ACC112 (cell line): ENCODE results near the gene IL1RAPL1.

ENCODE experiments used
- H2AFZ ChIP-seq: fragments of 200-600 bp; sonication (generic); one replicate; pipeline ENCODE4 v1.6.0; 2017; ENCODE audit warnings: antibody characterized with exemption, low read length; ENCODE audit not compliant: unreplicated experiment
- H3K27ac ChIP-seq: fragments of 200-600 bp; sonication (generic); 2 replicates; pipeline ENCODE4 v1.5.1; 2014; ENCODE audit warnings: low read depth, mild to moderate bottlenecking, antibody characterized with exemption, low read length, moderate library complexity
- H3K27me3 ChIP-seq: fragments of 200-600 bp; sonication (generic); 2 replicates; pipeline ENCODE4 v1.6.1; 2014; ENCODE audit warnings: mild to moderate bottlenecking, antibody characterized with exemption, low read length, moderate library complexity, mixed read lengths; ENCODE audit not compliant: insufficient read depth
- H3K36me3 ChIP-seq: fragments of 200-600 bp; sonication (generic); 2 replicates; pipeline ENCODE4 v1.6.1; 2016; ENCODE audit warnings: mild to moderate bottlenecking, antibody characterized with exemption, low read length, moderate library complexity, mixed read lengths; ENCODE audit not compliant: insufficient read depth
- H3K4me1 ChIP-seq: fragments of 200-600 bp; sonication (generic); one replicate; pipeline ENCODE4 v1.6.1; 2016; ENCODE audit warnings: low read length, mixed read lengths; ENCODE audit not compliant: insufficient read depth, unreplicated experiment, control insufficient read depth
- H3K4me3 ChIP-seq: fragments of 200-600 bp; sonication (generic); 2 replicates; pipeline ENCODE4 v1.5.1; 2014; ENCODE audit warnings: mild to moderate bottlenecking, low read depth, low read length
- H3K79me2 ChIP-seq: fragments of 200-600 bp; sonication (generic); one replicate; pipeline ENCODE4 v1.6.0; 2016; ENCODE audit warnings: low read length; ENCODE audit not compliant: control insufficient read depth, unreplicated experiment, insufficient read depth

IL1RAPL1 gene

DNA sequence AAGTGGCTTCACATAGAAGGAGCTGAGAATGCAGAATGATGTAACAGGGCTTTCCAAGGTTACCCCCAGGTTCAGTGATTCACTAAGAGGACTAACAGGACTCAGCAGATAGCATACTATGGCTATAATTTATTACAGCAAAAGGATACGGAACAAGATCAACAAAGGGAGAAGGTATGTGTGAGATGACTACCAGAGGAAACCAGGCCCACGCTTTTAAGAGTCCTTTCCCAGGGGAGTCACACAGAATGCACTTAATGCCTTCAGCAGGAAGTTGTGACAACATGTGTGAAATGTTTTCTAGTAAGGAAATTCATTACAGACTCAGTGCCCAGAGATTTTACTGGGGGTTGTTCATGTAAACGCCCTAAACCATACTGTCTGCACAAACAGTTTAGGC, 1254.5 kb downstream of the IL1RAPL1 start:
- Histone ChIP-seq H3K4me1 (no peaks in the 10 kb centered on the region), H2AFZ (peak overlapping the region; percentile 12), H3K4me3 (no peak overlapping the region), H3K79me2 (no peaks in the 10 kb centered on the region), H3K27me3 (no peaks in the 10 kb centered on the region), H3K27ac (no peak overlapping the region), H3K36me3 (no peaks in the 10 kb centered on the region)

DNA sequence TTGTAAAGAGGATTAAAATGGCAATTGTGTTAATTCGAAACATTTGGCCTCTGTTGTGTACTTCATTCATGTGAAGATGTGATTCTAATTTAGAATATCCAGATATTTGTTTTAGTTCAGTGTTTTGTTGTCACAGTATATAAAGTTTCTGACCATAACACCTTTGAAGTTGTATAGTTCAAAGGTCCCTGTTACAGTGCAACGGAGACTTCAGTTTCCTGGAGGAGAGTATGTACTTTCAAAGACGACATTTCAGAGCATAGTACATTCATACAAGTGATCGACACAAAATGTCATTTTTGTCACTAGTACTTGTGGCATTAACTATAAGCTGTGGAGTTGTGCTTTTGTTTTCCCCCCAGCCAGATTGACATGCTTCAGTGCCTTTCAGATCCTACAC, 1255.3 kb downstream of the IL1RAPL1 start:
- Histone ChIP-seq H3K27me3 (no peaks in the 10 kb centered on the region), H3K27ac (no peak overlapping the region), H3K4me1 (no peaks in the 10 kb centered on the region), H3K4me3 (no peak overlapping the region), H3K36me3 (no peaks in the 10 kb centered on the region), H2AFZ (peak overlapping the region; percentile 10), H3K79me2 (no peaks in the 10 kb centered on the region)

GRCh38 chrX:29851857-29852605, 1264.8 kb downstream of the IL1RAPL1 start:
- H3K79me2 ChIP-seq: no peaks in the 10 kb centered on the region
- no peak overlapping the region for H2AFZ ChIP-seq

DNA sequence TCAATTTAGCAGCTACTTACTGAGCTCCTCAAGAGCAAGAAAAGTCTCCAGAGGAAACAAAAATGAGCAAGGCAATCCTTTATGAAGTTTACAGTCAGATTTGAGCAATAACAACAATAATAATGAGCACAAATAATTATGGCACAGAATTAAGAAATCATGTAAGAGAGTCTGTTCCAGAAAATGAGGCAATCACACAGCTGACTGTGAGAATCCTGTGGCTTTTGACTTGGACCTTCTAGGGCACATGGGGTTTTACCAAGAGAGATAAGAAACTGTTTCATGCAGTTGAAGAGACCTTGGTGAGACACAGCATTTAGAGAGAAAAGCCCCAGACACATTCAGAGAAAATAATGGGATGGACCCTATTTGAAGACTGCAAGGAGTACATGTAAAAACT, 1265.5 kb downstream of the IL1RAPL1 start:
- H3K27me3 ChIP-seq: no peaks in the 10 kb centered on the region
- no peak overlapping the region for H3K4me3 ChIP-seq
- H3K27ac ChIP-seq: no peak overlapping the region
- no peak overlapping the region for H2AFZ ChIP-seq
- no peaks in the 10 kb centered on the region for H3K36me3 ChIP-seq
- no peaks in the 10 kb centered on the region for H3K79me2 ChIP-seq
- no peaks in the 10 kb centered on the region for H3K4me1 ChIP-seq

More at GRCh38 chrX:29851857-29852605, 1264.8 kb downstream of the IL1RAPL1 start:
- H3K27me3 ChIP-seq: no peaks in the 10 kb centered on the region
- no peak overlapping the region for H3K27ac ChIP-seq
- H3K36me3 ChIP-seq: no peaks in the 10 kb centered on the region
- no peak overlapping the region for H3K4me3 ChIP-seq
- no peaks in the 10 kb centered on the region for H3K4me1 ChIP-seq

DNA sequence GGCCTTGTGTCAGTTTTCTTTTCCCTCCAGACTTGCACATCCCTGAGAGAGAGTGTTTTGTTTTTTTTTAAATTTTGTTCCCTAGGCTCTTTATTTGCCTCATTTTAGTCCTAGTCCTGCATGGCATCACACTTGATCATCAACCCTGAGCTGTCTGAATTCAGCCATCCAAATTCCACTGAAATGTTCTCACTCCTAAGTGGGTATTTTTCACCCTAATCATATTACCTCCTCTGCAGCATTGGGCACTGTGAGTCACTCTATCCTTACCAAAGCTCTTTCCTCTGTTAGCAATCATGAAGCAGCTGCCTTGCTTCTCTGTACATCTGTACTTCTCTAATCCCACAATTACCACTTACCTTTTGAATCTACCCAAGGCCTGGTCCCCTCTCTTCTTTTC, 1271.5 kb downstream of the IL1RAPL1 start:
- Histone ChIP-seq H3K4me3 (no peak overlapping the region), H3K4me1 (peaks cover 2% of the 10 kb centered on the region), H3K79me2 (no peaks in the 10 kb centered on the region), H2AFZ (no peak overlapping the region), H3K27me3 (no peaks in the 10 kb centered on the region), H3K27ac (no peak overlapping the region), H3K36me3 (no peaks in the 10 kb centered on the region)

DNA sequence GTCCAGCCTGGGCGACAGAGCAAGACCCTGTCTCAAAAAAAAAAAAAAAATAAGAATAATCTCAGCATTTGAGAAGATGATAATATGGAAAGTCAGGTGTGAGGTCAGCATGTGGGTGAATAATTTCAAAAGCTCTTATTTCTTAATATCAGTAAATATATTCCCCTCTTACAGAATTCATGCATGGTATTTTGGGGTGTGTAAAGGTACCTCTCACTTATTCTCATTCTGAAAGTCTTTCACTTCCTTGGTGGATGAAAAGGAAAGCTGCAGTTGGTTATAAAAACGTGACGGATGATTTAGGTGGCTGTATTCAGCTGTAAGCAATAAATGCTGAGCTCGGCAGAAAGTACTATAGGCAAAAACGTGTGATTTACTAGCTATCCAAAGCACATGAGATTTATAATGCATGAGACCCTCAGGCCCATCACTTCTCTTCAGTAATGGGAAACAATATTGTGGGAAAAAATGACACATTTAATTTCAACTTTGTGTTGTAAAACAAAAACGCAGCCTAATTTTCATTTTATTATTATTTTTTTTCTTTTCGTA, 1275.0 kb downstream of the IL1RAPL1 start:
- Histone ChIP-seq H3K27ac (no peak overlapping the region), H3K79me2 (no peaks in the 10 kb centered on the region)

DNA sequence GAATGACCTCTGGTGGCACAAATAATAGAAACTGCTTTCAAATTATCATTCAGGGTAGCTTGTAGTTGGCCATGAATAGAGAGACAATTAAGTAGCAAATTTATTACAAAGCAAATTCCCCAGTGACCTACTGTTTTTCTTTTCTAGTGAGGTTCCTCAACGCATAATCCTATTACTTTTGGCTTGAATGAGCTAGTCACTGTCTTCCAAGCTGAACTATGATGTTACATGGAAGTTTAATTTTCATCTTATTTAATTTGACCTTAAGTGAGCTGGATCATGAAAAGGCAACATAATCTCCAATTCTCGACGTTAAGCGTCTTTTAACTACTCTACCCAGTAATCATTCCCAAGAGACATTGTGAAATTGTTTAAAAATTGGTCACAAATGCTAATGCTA, 1280.7 kb downstream of the IL1RAPL1 start:
- no peaks in the 10 kb centered on the region for H3K36me3 ChIP-seq

More for the DNA sequence above, 1275.0 kb downstream of the IL1RAPL1 start:
- Histone ChIP-seq H3K4me1 (peaks cover 2% of the 10 kb centered on the region), H3K4me3 (no peak overlapping the region), H2AFZ (no peak overlapping the region), H3K36me3 (no peaks in the 10 kb centered on the region), H3K27me3 (no peaks in the 10 kb centered on the region)

DNA sequence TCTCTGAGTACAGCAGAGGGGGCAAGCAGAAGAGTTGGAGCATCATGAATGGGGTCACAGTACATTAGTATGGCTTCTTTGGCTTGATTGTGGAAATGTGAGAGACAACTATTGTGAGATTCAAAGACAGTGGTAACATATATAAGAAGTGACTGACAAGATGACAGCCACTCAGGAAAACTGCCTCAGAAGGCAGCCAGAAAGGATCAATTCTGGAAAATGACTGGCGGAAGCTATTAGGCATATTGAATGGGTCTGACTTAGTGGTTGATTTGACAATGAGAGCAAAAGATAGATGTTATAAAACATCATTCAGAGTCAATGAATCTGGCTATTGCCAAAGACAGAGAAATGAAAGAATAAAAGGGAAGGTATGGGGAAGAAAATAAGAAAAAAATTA, 1282.6 kb downstream of the IL1RAPL1 start:
- Histone ChIP-seq H3K79me2 (no peaks in the 10 kb centered on the region), H3K36me3 (no peaks in the 10 kb centered on the region)

More for the DNA sequence above, 1280.7 kb downstream of the IL1RAPL1 start:
- Histone ChIP-seq H3K27ac (no peak overlapping the region), H3K79me2 (no peaks in the 10 kb centered on the region), H3K4me3 (no peak overlapping the region), H2AFZ (no peak overlapping the region), H3K27me3 (no peaks in the 10 kb centered on the region), H3K4me1 (no peaks in the 10 kb centered on the region)

DNA sequence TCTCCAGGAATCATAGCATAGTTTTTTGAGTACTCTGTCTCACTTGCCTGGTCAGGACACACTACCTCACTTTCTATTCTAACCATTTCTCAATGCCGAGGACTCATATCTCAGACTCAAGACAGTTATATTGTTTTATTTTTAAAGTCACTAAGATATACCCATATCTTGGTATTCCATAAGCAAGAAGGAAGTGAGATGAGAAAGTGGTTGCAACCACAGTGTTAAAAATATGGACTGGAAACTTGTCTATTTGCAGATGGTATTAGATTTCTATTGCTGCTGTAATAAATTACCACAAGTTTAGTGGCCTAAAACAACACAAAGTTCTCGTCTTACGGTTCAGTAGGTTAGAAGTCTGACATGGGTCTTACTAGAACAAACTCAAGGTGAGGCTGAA, 1283.4 kb downstream of the IL1RAPL1 start:
- Histone ChIP-seq H3K36me3 (no peaks in the 10 kb centered on the region), H3K27ac (no peak overlapping the region), H2AFZ (no peak overlapping the region), H3K79me2 (no peaks in the 10 kb centered on the region), H3K4me3 (no peak overlapping the region), H3K27me3 (no peaks in the 10 kb centered on the region), H3K4me1 (no peaks in the 10 kb centered on the region)

More for the DNA sequence above, 1282.6 kb downstream of the IL1RAPL1 start:
- H2AFZ ChIP-seq: no peak overlapping the region
- H3K27me3 ChIP-seq: no peaks in the 10 kb centered on the region
- H3K27ac ChIP-seq: no peak overlapping the region
- no peak overlapping the region for H3K4me3 ChIP-seq
- no peaks in the 10 kb centered on the region for H3K4me1 ChIP-seq

- no peaks in the 10 kb centered on the region for H3K36me3 ChIP-seq
- no peaks in the 10 kb centered on the region for H3K4me1 ChIP-seq
- H3K79me2 ChIP-seq: no peaks in the 10 kb centered on the region
- no peak overlapping the region for H3K27ac ChIP-seq
- no peak overlapping the region for H3K4me3 ChIP-seq
- H2AFZ ChIP-seq: no peak overlapping the region
- H3K27me3 ChIP-seq: no peaks in the 10 kb centered on the region
Measured at GRCh38 chrX:29872831-29873230, 1285.6 kb downstream of the IL1RAPL1 start.

DNA sequence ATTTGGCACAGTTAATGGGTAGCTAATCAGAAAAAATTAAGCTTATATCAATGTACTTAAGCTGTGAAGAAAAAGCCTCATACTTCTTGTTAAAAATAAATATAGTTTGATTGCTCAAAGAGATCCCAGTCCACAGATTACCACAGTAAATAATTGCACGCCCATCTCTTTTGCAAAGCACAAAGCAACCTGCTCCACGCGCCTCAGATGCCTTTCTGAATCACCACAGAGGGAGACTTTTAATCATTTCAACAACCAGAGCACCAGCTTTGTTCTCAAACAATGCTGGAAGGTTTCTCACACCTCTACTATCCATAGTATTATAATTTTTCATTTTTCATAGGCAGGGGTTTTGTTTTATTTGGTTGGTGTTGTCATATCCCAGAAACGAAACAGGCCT, 1289.5 kb downstream of the IL1RAPL1 start:
- H2AFZ ChIP-seq: peak overlapping the region; percentile 25
- no peak overlapping the region for H3K27ac ChIP-seq
- H3K4me3 ChIP-seq: no peak overlapping the region
- no peaks in the 10 kb centered on the region for H3K27me3 ChIP-seq
- no peaks in the 10 kb centered on the region for H3K79me2 ChIP-seq
- no peaks in the 10 kb centered on the region for H3K4me1 ChIP-seq
- H3K36me3 ChIP-seq: no peaks in the 10 kb centered on the region
